ENCODE data around the gene GALNTL6. TPM values are rescaled to one million over a fixed set of nuclear protein-coding genes. Genes with fewer than 3 reads are reported as not detected.
"Not testable (repeated sequence)": the region's sequence is repeated elsewhere in the genome, so short reads cannot be mapped to it uniquely, and the experiment has no call there.

GALNTL6 gene
- total and polyA plus RNA-seq, 2 experiments from 2014 or later: 0.38 to 0.40 TPM

- ATAC-seq (no peak), DNase-seq (ENCODE audit: low spot score) (no peak)
- H3K4me3 Mint-ChIP-seq: no peak overlapping the region
- peaks cover 31% of the 10 kb centered on the region for H3K4me1 Mint-ChIP-seq
- H3K9me2 ChIP-seq (ENCODE audit: insufficient read depth): no peaks in the 10 kb centered on the region
- H3K9me3 Mint-ChIP-seq: peaks cover 13% of the 10 kb centered on the region; the same call in 1 of the 3 replicates
- no peak overlapping the region for H3K4me2 ChIP-seq
- peaks cover 5% of the 10 kb centered on the region for H3K27me3 Mint-ChIP-seq (ENCODE audit: insufficient read depth, low read depth, poor library complexity)
- no peaks in the 10 kb centered on the region for H3F3A ChIP-seq (replicated peaks; ENCODE audit: low read depth)
- H3K4me1 ChIP-seq (ENCODE audit: insufficient read depth): peaks cover 38% of the 10 kb centered on the region
- H3K79me2 ChIP-seq (replicated peaks; ENCODE audit: insufficient read depth): no peaks in the 10 kb centered on the region
- no peaks in the 10 kb centered on the region for H3K36me3 Mint-ChIP-seq (ENCODE audit: low read depth)
- no peaks in the 10 kb centered on the region for H3K36me3 ChIP-seq (ENCODE audit: insufficient read depth)
- no peak overlapping the region for H3K4me3 ChIP-seq
- H2AFZ ChIP-seq: no peak overlapping the region
- no peaks in the 10 kb centered on the region for H4K20me1 ChIP-seq (replicated peaks; ENCODE audit: insufficient read depth)
- TF ChIP-seq CREB1 (CRISPR knock-in tag; IDR thresholded peaks at IDR 0.05; ENCODE audit: low read depth) (no peak), EZH2phosphoT487 (IDR thresholded peaks at IDR 0.05; ENCODE audit: unreplicated experiment) (no peak), EZH2 (IDR thresholded peaks at IDR 0.05; ENCODE audit: low read depth, unreplicated experiment) (no peak), ETS1 (IDR thresholded peaks at IDR 0.05) (no peak), ZNF331 (CRISPR knock-in tag; IDR thresholded peaks at IDR 0.05; ENCODE audit: low read depth) (no peak), JUNB (IDR thresholded peaks at IDR 0.05; ENCODE audit: unreplicated experiment) (no peak)
- TF ChIP-seq, protein P1, sequence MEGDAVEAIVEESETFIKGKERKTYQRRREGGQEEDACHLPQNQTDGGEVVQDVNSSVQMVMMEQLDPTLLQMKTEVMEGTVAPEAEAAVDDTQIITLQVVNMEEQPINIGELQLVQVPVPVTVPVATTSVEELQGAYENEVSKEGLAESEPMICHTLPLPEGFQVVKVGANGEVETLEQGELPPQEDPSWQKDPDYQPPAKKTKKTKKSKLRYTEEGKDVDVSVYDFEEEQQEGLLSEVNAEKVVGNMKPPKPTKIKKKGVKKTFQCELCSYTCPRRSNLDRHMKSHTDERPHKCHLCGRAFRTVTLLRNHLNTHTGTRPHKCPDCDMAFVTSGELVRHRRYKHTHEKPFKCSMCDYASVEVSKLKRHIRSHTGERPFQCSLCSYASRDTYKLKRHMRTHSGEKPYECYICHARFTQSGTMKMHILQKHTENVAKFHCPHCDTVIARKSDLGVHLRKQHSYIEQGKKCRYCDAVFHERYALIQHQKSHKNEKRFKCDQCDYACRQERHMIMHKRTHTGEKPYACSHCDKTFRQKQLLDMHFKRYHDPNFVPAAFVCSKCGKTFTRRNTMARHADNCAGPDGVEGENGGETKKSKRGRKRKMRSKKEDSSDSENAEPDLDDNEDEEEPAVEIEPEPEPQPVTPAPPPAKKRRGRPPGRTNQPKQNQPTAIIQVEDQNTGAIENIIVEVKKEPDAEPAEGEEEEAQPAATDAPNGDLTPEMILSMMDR (conservative IDR thresholded peaks at IDR 0.05; ENCODE audit: low read depth in 2 of 2): no peak
- TF ChIP-seq, protein P2, sequence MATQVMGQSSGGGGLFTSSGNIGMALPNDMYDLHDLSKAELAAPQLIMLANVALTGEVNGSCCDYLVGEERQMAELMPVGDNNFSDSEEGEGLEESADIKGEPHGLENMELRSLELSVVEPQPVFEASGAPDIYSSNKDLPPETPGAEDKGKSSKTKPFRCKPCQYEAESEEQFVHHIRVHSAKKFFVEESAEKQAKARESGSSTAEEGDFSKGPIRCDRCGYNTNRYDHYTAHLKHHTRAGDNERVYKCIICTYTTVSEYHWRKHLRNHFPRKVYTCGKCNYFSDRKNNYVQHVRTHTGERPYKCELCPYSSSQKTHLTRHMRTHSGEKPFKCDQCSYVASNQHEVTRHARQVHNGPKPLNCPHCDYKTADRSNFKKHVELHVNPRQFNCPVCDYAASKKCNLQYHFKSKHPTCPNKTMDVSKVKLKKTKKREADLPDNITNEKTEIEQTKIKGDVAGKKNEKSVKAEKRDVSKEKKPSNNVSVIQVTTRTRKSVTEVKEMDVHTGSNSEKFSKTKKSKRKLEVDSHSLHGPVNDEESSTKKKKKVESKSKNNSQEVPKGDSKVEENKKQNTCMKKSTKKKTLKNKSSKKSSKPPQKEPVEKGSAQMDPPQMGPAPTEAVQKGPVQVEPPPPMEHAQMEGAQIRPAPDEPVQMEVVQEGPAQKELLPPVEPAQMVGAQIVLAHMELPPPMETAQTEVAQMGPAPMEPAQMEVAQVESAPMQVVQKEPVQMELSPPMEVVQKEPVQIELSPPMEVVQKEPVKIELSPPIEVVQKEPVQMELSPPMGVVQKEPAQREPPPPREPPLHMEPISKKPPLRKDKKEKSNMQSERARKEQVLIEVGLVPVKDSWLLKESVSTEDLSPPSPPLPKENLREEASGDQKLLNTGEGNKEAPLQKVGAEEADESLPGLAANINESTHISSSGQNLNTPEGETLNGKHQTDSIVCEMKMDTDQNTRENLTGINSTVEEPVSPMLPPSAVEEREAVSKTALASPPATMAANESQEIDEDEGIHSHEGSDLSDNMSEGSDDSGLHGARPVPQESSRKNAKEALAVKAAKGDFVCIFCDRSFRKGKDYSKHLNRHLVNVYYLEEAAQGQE (IDR thresholded peaks at IDR 0.05; ENCODE audit: unreplicated experiment): no peak
- no peak overlapping the region for H3K27ac Mint-ChIP-seq
- no peaks in the 10 kb centered on the region for H3K27me3 ChIP-seq (ENCODE audit: insufficient read depth)
- no peak overlapping the region for H3K27ac ChIP-seq (ENCODE audit: low read depth)
Measured at GRCh38 chr4:173041482-173041881, 1228.3 kb downstream of the GALNTL6 start.

GRCh38 chr4:173042139-173042538 lies 1228.9 kb downstream of the GALNTL6 start:
- H3K27ac ChIP-seq (ENCODE audit: low read depth); H3K27me3 Mint-ChIP-seq (ENCODE audit: insufficient read depth, low read depth, poor library complexity); DNase-seq (ENCODE audit: low spot score); H3K27me3 ChIP-seq (ENCODE audit: insufficient read depth); H3K79me2 ChIP-seq (replicated peaks; ENCODE audit: insufficient read depth); H3K36me3 Mint-ChIP-seq (ENCODE audit: low read depth); H3K4me3 Mint-ChIP-seq; H3K36me3 ChIP-seq (ENCODE audit: insufficient read depth); H4K20me1 ChIP-seq (replicated peaks; ENCODE audit: insufficient read depth); H3K4me2 ChIP-seq; H2AFZ ChIP-seq; H3K9me2 ChIP-seq (ENCODE audit: insufficient read depth); H3K4me3 ChIP-seq; H3F3A ChIP-seq (replicated peaks; ENCODE audit: low read depth); H3K27ac Mint-ChIP-seq; ATAC-seq: not testable (repeated sequence)
- H3K4me1 ChIP-seq (ENCODE audit: insufficient read depth): peaks cover 38% of the 10 kb centered on the region
- H3K4me1 Mint-ChIP-seq: peaks cover 31% of the 10 kb centered on the region
- peaks cover 13% of the 10 kb centered on the region; the same call in 1 of the 3 replicates for H3K9me3 Mint-ChIP-seq
